ENCODE results near the gene RIC1. TPM values are rescaled to one million over a fixed set of nuclear protein-coding genes. Genes with fewer than 3 reads are reported as not detected.

The RIC1 gene
- total RNA-seq, 1 experiment from 2014 or later, result 13.8 TPM

DNA sequence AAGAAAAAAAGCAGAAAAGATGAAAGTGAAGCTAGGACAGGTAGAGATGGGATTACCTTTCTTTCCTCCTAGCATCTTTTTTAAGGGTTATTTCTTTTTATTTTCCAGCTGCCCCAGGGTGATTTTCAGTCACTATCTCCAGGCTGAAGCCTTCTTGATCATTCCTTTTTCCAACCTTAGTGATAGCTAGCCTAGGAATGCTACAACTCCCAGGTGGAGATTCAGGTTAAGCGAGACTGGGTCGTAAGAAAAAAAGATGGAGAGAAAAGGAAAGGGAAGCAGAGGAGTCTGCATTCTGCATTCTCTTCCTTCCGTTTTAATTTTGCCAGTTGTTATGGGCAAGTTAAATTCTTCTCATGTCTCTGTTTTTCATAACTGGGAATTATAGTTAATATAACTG lies 36.7 kb upstream of the RIC1 start:
- H3K4me2 ChIP-seq, result no peak overlapping the region
- TF ChIP-seq CTCF (conservative IDR thresholded peaks at IDR 0.05), result no peak
- no peak for TF ChIP-seq EZH2 (IDR thresholded peaks at IDR 0.05; ENCODE audit: low read depth)
- no peak overlapping the region for H3K27ac ChIP-seq
- POLR2A ChIA-PET (ENCODE audit: unreplicated experiment), result interaction anchor here (0.6 kb wide), 1 partner anchor 1430 kb away, joined by 34 read pairs; no protein-coding TSS in a partner anchor
- no peaks in the 10 kb centered on the region for H3K9me2 ChIP-seq (ENCODE audit: insufficient read depth)
- no peak overlapping the region for H2AFZ ChIP-seq
- peaks cover 5% of the 10 kb centered on the region; the same call in 1 of the 2 replicates for H3K4me1 ChIP-seq (replicated peaks; ENCODE audit: insufficient read depth)
- intact Hi-C loops (cut with micrococcal nuclease; ENCODE audit: unreplicated experiment), result loop anchor here (5.0 to 10.0 kb wide), 2 partner anchors 607 to 1210 kb away; partner anchors contain the start of gene JAK2
- H3K27me3 ChIP-seq (ENCODE audit: insufficient read depth, low read depth), result no peaks in the 10 kb centered on the region
- no TSS peak for BruUV-seq (replicated peaks)
- no peaks in the 10 kb centered on the region for H3K79me2 ChIP-seq (ENCODE audit: low read depth)
- H3K9me3 ChIP-seq (ENCODE audit: insufficient read depth, low read depth), result no peaks in the 10 kb centered on the region
- CTCF ChIA-PET, result no interaction called here
- H3K4me3 ChIP-seq, result no peak overlapping the region
- no peak for DNase-seq
- H4K20me1 ChIP-seq (ENCODE audit: insufficient read depth), result no peaks in the 10 kb centered on the region
- H3F3A ChIP-seq (ENCODE audit: insufficient read depth, low read depth), result no peaks in the 10 kb centered on the region
- no peaks in the 10 kb centered on the region for H3K36me3 ChIP-seq (ENCODE audit: low read depth)

GRCh38 chr9:5592904-5593303 lies 36.0 kb upstream of the RIC1 start:
- no peaks in the 10 kb centered on the region for H4K20me1 ChIP-seq (ENCODE audit: insufficient read depth)
- no peaks in the 10 kb centered on the region for H3K9me3 ChIP-seq (ENCODE audit: insufficient read depth, low read depth)
- no peak for DNase-seq
- H2AFZ ChIP-seq, result no peak overlapping the region
- H3K27me3 ChIP-seq (ENCODE audit: insufficient read depth, low read depth), result no peaks in the 10 kb centered on the region
- no TSS peak for BruUV-seq (replicated peaks)
- TF ChIP-seq EZH2 (IDR thresholded peaks at IDR 0.05; ENCODE audit: low read depth) (no peak), CTCF (conservative IDR thresholded peaks at IDR 0.05) (no peak)
- intact Hi-C loops (cut with micrococcal nuclease; ENCODE audit: unreplicated experiment), result loop anchor here (5.0 to 10.0 kb wide), 2 partner anchors 608 to 1211 kb away; partner anchors contain the start of gene JAK2
- no peaks in the 10 kb centered on the region for H3K4me1 ChIP-seq (replicated peaks; ENCODE audit: insufficient read depth)
- H3F3A ChIP-seq (ENCODE audit: insufficient read depth, low read depth), result no peaks in the 10 kb centered on the region
- no peaks in the 10 kb centered on the region for H3K9me2 ChIP-seq (ENCODE audit: insufficient read depth)
- ChIA-PET POLR2A (ENCODE audit: unreplicated experiment) (interaction anchor here (0.6 kb wide), 1 partner anchor 1431 kb away, joined by 34 read pairs; no protein-coding TSS in a partner anchor), CTCF (no interaction called here)
- no peaks in the 10 kb centered on the region for H3K36me3 ChIP-seq (ENCODE audit: low read depth)
- no peak overlapping the region for H3K27ac ChIP-seq
- H3K4me2 ChIP-seq, result no peak overlapping the region
- H3K4me3 ChIP-seq, result no peak overlapping the region
- H3K79me2 ChIP-seq (ENCODE audit: low read depth), result no peaks in the 10 kb centered on the region

GRCh38 chr9:5593904-5594303 lies 35.0 kb upstream of the RIC1 start:
- POLR2A ChIA-PET (ENCODE audit: unreplicated experiment), result no interaction called here
- no TSS peak for BruUV-seq (replicated peaks)

More at GRCh38 chr9:5593904-5594303, 35.0 kb upstream of the RIC1 start:
- H2AFZ ChIP-seq, result no peak overlapping the region
- no peaks in the 10 kb centered on the region for H3K9me2 ChIP-seq (ENCODE audit: insufficient read depth)
- H3K27me3 ChIP-seq (ENCODE audit: insufficient read depth, low read depth), result no peaks in the 10 kb centered on the region
- intact Hi-C loops (cut with micrococcal nuclease; ENCODE audit: unreplicated experiment), result loop anchor here (5.0 to 10.0 kb wide), 2 partner anchors 609 to 1212 kb away; partner anchors contain the start of gene JAK2
- H3F3A ChIP-seq (ENCODE audit: insufficient read depth, low read depth), result no peaks in the 10 kb centered on the region
- TF ChIP-seq EZH2 (IDR thresholded peaks at IDR 0.05; ENCODE audit: low read depth) (no peak), CTCF (conservative IDR thresholded peaks at IDR 0.05) (no peak)
- DNase-seq, result no peak
- no peaks in the 10 kb centered on the region for H3K36me3 ChIP-seq (ENCODE audit: low read depth)
- no peak overlapping the region for H3K4me2 ChIP-seq
- H3K27ac ChIP-seq, result no peak overlapping the region
- H3K9me3 ChIP-seq (ENCODE audit: insufficient read depth, low read depth), result no peaks in the 10 kb centered on the region
- CTCF ChIA-PET, result no interaction called here
- H3K4me1 ChIP-seq (replicated peaks; ENCODE audit: insufficient read depth), result no peaks in the 10 kb centered on the region
- no peaks in the 10 kb centered on the region for H3K79me2 ChIP-seq (ENCODE audit: low read depth)
- H3K4me3 ChIP-seq, result no peak overlapping the region
- no peaks in the 10 kb centered on the region for H4K20me1 ChIP-seq (ENCODE audit: insufficient read depth)
